Activated T-cell treated with anti-CD3 and anti-CD28 coated beads for 1 hour (primary cell): Measurements from ENCODE around the gene LETM1.
"Not testable (repeated sequence)": the region's sequence is repeated elsewhere in the genome, so short reads cannot be mapped to it uniquely, and the experiment has no call there.

Experiments used
- DNase-seq: peaks from one replicate; pipeline ENCODE4 v3.0.0-alpha.2; 2020; ENCODE audit warnings: low read depth

The LETM1 gene

GRCh38 chr4:1851575-1852410, 4.2 kb downstream of the LETM1 start:
- no peak for DNase-seq

GRCh38 chr4:1851160-1851559, 4.8 kb downstream of the LETM1 start:
- DNase-seq: no peak

GRCh38 chr4:1850276-1850675, 5.7 kb downstream of the LETM1 start:
- DNase-seq: no peak

- no peak for DNase-seq
These were observed 9.4 kb downstream of the LETM1 start for GRCh38 chr4:1846580-1846979.

- DNase-seq: not testable (repeated sequence)
These were observed 11.3 kb downstream of the LETM1 start for GRCh38 chr4:1844618-1845017.

- no peak for DNase-seq
These were observed 12.1 kb downstream of the LETM1 start for GRCh38 chr4:1843852-1844251.

- no peak for DNase-seq
These were observed 12.9 kb downstream of the LETM1 start for GRCh38 chr4:1842993-1843448.

GRCh38 chr4:1842339-1842895, 13.5 kb downstream of the LETM1 start:
- DNase-seq: no peak

- DNase-seq: no peak
These were observed 14.1 kb downstream of the LETM1 start for GRCh38 chr4:1841887-1842210.

GRCh38 chr4:1841201-1841886, 14.6 kb downstream of the LETM1 start:
- no peak for DNase-seq

- DNase-seq: no peak
These were observed 16.7 kb downstream of the LETM1 start for GRCh38 chr4:1839282-1839681.

- DNase-seq: no peak
These were observed 18.9 kb downstream of the LETM1 start for GRCh38 chr4:1837069-1837468.

- DNase-seq: no peak
These were observed 19.3 kb downstream of the LETM1 start for GRCh38 chr4:1836650-1837049.

- not testable (repeated sequence) for DNase-seq
These were observed 20.1 kb downstream of the LETM1 start for GRCh38 chr4:1835836-1836235.

- DNase-seq: no peak
These were observed 21.7 kb downstream of the LETM1 start for GRCh38 chr4:1834047-1834775.

- no peak for DNase-seq
These were observed 22.5 kb downstream of the LETM1 start for GRCh38 chr4:1833307-1834046.

- DNase-seq: no peak
These were observed 23.3 kb downstream of the LETM1 start for GRCh38 chr4:1832690-1833089.

GRCh38 chr4:1831331-1831730, 24.6 kb downstream of the LETM1 start:
- DNase-seq: no peak

- no peak for DNase-seq
These were observed 25.2 kb downstream of the LETM1 start for GRCh38 chr4:1830642-1831228.

- DNase-seq: no peak
These were observed 25.7 kb downstream of the LETM1 start for GRCh38 chr4:1830234-1830633.

GRCh38 chr4:1826531-1827350, 29.2 kb downstream of the LETM1 start:
- DNase-seq: no peak
